GM12874 (cell line): ENCODE data around the gene NUP93.

Experiments used
- CTCF ChIP-seq: IDR thresholded peaks from 2 replicates; pipeline ENCODE4 v1.5.1; 2011; ENCODE audit warnings: low read depth, mild to moderate bottlenecking, control low read depth, low read length, moderate library complexity; ENCODE audit not compliant: insufficient read depth

The NUP93 gene

GRCh38 chr16:56889206-56889605 is 159.3 kb downstream of the NUP93 start:
- no peak for TF ChIP-seq CTCF

- no peak for TF ChIP-seq CTCF
Measured at GRCh38 chr16:56891685-56892084, 161.8 kb downstream of the NUP93 start.

GRCh38 chr16:56892705-56893104 is 162.8 kb downstream of the NUP93 start:
- no peak for TF ChIP-seq CTCF

GRCh38 chr16:56894331-56894917 is 164.5 kb downstream of the NUP93 start:
- TF ChIP-seq CTCF, result no peak

GRCh38 chr16:56895813-56896212 is 165.9 kb downstream of the NUP93 start:
- TF ChIP-seq CTCF, result no peak

GRCh38 chr16:56896244-56896643 is 166.3 kb downstream of the NUP93 start:
- no peak for TF ChIP-seq CTCF

- TF ChIP-seq CTCF, result no peak
Measured at GRCh38 chr16:56897026-56897799, 167.3 kb downstream of the NUP93 start.
